Keratinocyte (primary cell): ENCODE data around the gene TMEM260. TPM values are rescaled to one million over a fixed set of nuclear protein-coding genes. Genes with fewer than 3 reads are reported as not detected.

ENCODE experiments used
- DNase-seq: peaks from one replicate; pipeline ENCODE4 v3.0.0-alpha.2; 2011; ENCODE audit warnings: low read depth, missing footprints, low spot score
- FAIRE-seq: peaks from 2 replicates; lab custom pipeline; 2011; peaks lifted over from hg19 to GRCh38; lab: Jason Lieb, UNC
- H2AFZ ChIP-seq: 2 replicates; pipeline ENCODE4 v1.6.0; 2012; ENCODE audit warnings: low read length, control low read depth, inconsistent platforms; ENCODE audit not compliant: control insufficient read depth
- H3K27ac ChIP-seq: 2 replicates; pipeline ENCODE4 v1.5.1; 2011; ENCODE audit warnings: low read length; ENCODE audit not compliant: control insufficient read depth, insufficient read depth
- H3K27me3 ChIP-seq: 3 replicates; pipeline ENCODE4 v1.6.0; 2011; ENCODE audit warnings: low read length; ENCODE audit not compliant: control insufficient read depth, insufficient read depth; ENCODE audit errors: extremely low read depth
- H3K36me3 ChIP-seq, 2 experiments: 2 replicates in 1 of 2; 3 replicates in 1 of 2; pipeline ENCODE4 v1.5.1; 2011; ENCODE audit warnings: low read length in 2 of 2, mild to moderate bottlenecking in 1 of 2; ENCODE audit not compliant: control insufficient read depth in 2 of 2, insufficient read depth in 2 of 2; ENCODE audit errors: extremely low read depth in 1 of 2
- H3K4me1 ChIP-seq: 3 replicates; pipeline ENCODE4 v1.5.1; 2011; ENCODE audit warnings: low read length; ENCODE audit not compliant: control insufficient read depth, insufficient read depth; ENCODE audit errors: extremely low read depth
- H3K4me2 ChIP-seq: 3 replicates; pipeline ENCODE4 v1.6.0; 2011; ENCODE audit warnings: low read depth, low read length; ENCODE audit not compliant: control insufficient read depth, insufficient read depth; ENCODE audit errors: extremely low read depth
- H3K4me3 ChIP-seq, 3 experiments: fragments of 200-600 bp in 1 of 3; sonication (generic) in 1 of 3; 2 replicates in 2 of 3; 3 replicates in 1 of 3; pipeline ENCODE4 v1.5.1; 2011 to 2016; ENCODE audit warnings: low read length in 3 of 3, mild to moderate bottlenecking in 3 of 3, control low read depth in 2 of 3, inconsistent platforms in 1 of 3, low read depth in 1 of 3, mixed read lengths in 1 of 3, mixed run types in 1 of 3, moderate library complexity in 1 of 3; ENCODE audit not compliant: control insufficient read depth in 2 of 3, insufficient read depth in 2 of 3; ENCODE audit errors: extremely low read depth in 1 of 3
- H3K79me2 ChIP-seq: 2 replicates; pipeline ENCODE4 v1.6.0; 2012; ENCODE audit warnings: low read length; ENCODE audit not compliant: control insufficient read depth, insufficient read depth
- H3K9ac ChIP-seq: 3 replicates; pipeline ENCODE4 v1.6.0; 2011; ENCODE audit warnings: low read length; ENCODE audit not compliant: control insufficient read depth, insufficient read depth; ENCODE audit errors: extremely low read depth
- H3K9me1 ChIP-seq: 3 replicates; pipeline ENCODE4 v1.6.0; 2011; ENCODE audit warnings: low read length; ENCODE audit not compliant: control insufficient read depth, insufficient read depth; ENCODE audit errors: extremely low read depth
- H3K9me3 ChIP-seq: 2 replicates; pipeline ENCODE4 v1.5.1; 2012; ENCODE audit warnings: low read depth, low read length; ENCODE audit not compliant: control insufficient read depth
- H4K20me1 ChIP-seq: 3 replicates; pipeline ENCODE4 v1.6.0; 2011; ENCODE audit warnings: low read length; ENCODE audit not compliant: control insufficient read depth, insufficient read depth; ENCODE audit errors: extremely low read depth
- CTCF ChIP-seq, 3 experiments: IDR thresholded peaks in 1 of 3; conservative IDR thresholded peaks in 1 of 3; optimal IDR thresholded peaks in 1 of 3; 2 replicates in 2 of 3; 3 replicates in 1 of 3; pipeline versions ENCODE3 to v1.5.1; 2011; ENCODE audit warnings: low read length in 3 of 3, mild to moderate bottlenecking in 3 of 3, moderate library complexity in 2 of 3, control low read depth in 1 of 3, inconsistent platforms in 1 of 3; ENCODE audit not compliant: insufficient read depth in 2 of 3; ENCODE audit errors: extremely low read depth in 1 of 3
- EZH2 ChIP-seq: IDR thresholded peaks from one replicate; pipeline ENCODE4 v1.6.1; 2012; ENCODE audit warnings: inconsistent platforms, mild to moderate bottlenecking, low read length, moderate library complexity
- dilution Hi-C: fragments of 300-500 bp; cut with MboI; formaldehyde crosslinking; loops from one replicate; pipeline ENCODE4 v1.7.0; 2020; ENCODE audit warnings: low sequenced_read_pairs; ENCODE audit not compliant: extremely low pct_ligation_motif_present
- polyA plus RNA-seq, 5 experiments: library from polyadenylated mRNA; depleted of rRNA in 3 of 5; stranded (reverse) in 3 of 5; stranded (forward) in 1 of 5; unstranded in 1 of 5; fragments of >200 nt; gene quantifications; 1 replicate in 1 of 5; 2 replicates in 3 of 5; 3 replicates in 1 of 5; pipeline versions ENCODE4 v1.2.1 to v1.2.3, GENCODE V29; 2011 to 2012; ENCODE audit warnings: missing spikeins in 2 of 5, low read depth in 1 of 5, low replicate concordance in 1 of 5

TMEM260 gene
- polyA plus RNA-seq, 1 donor (not counting 4 experiments of a cell fraction or from before 2014, with no cell fraction given): 13.1 TPM

DNA sequence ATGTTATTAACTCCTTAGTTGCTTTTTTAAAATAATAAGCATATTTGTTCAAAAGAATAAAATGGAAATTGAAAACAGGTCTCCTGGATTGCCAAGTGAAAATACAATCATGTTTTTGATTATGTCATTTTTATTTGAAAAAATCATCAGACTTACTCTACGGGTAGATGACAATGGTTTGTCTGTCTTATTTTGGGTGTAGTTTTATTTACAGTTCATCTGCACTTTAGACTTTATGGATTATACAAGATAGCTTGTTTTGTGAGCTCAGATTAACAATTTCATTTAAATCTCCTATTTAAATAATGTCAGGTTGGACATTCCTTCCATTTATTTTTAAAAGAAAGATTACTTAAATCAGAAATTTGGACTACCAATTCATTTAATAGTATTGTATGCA, 14.8 kb downstream of the TMEM260 start:
- Histone ChIP-seq H3K27ac (no peak overlapping the region), H4K20me1 (no peaks in the 10 kb centered on the region), H3K79me2 (no peaks in the 10 kb centered on the region), H3K36me3 (peaks cover 3 to 4% of the 10 kb centered on the region in 2 experiments), H2AFZ (no peak overlapping the region), H3K4me3 (no peak overlapping the region), H3K4me2 (no peak overlapping the region), H3K9ac (no peak overlapping the region), H3K9me3 (no peaks in the 10 kb centered on the region), H3K4me1 (no peaks in the 10 kb centered on the region), H3K9me1 (no peaks in the 10 kb centered on the region), H3K27me3 (no peaks in the 10 kb centered on the region)
- DNase-seq: no peak
- TF ChIP-seq EZH2 (no peak), CTCF (optimal IDR thresholded peaks at IDR 0.05 in 1 of 3, IDR thresholded peaks at IDR 0.05 in 1 of 3, conservative IDR thresholded peaks at IDR 0.05 in 1 of 3; ENCODE audit: extremely low read depth in 1 of 3, insufficient read depth in 2 of 3, low read length in 3 of 3) (no peak)
- dilution Hi-C loops: no loop called here
- FAIRE-seq: no peak

DNA sequence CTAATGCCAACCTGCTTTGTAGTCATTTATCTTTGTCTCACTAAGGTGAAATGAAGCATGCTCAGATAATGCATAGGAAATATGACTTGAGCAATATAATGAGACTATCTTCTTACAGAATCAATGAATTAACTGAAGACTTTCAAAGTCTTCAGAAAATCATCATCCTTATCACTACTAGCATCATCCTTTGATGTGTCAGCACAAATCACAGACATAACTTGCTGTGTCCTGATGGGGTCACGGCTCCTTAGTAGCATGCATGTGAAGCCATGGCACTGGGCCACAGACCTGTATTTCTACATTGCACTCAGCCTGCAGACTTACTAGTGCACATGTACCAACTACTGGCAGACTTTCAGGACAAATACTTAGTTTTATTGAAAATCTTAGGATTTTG, 18.9 kb downstream of the TMEM260 start:
- no peaks in the 10 kb centered on the region for H3K9me3 ChIP-seq
- no peaks in the 10 kb centered on the region for H4K20me1 ChIP-seq
- peaks cover 0 to 1% of the 10 kb centered on the region in 2 experiments for H3K36me3 ChIP-seq
- H3K9me1 ChIP-seq: no peaks in the 10 kb centered on the region
- no peak overlapping the region for H3K9ac ChIP-seq
- dilution Hi-C loops: no loop called here
- FAIRE-seq (no peak), DNase-seq (no peak)
- H3K27ac ChIP-seq: no peak overlapping the region
- H3K4me3 ChIP-seq: no peak overlapping the region
- H3K27me3 ChIP-seq: no peaks in the 10 kb centered on the region
- H2AFZ ChIP-seq: no peak overlapping the region
- TF ChIP-seq EZH2 (no peak), CTCF (optimal IDR thresholded peaks at IDR 0.05 in 1 of 3, IDR thresholded peaks at IDR 0.05 in 1 of 3, conservative IDR thresholded peaks at IDR 0.05 in 1 of 3; ENCODE audit: extremely low read depth in 1 of 3, insufficient read depth in 2 of 3, low read length in 3 of 3) (no peak)
- H3K4me1 ChIP-seq: no peaks in the 10 kb centered on the region
- H3K79me2 ChIP-seq: no peaks in the 10 kb centered on the region
- no peak overlapping the region for H3K4me2 ChIP-seq
